Chondrocyte (in vitro differentiated cells): ENCODE data around the gene SLC6A11. TPM values are rescaled to one million over a fixed set of nuclear protein-coding genes. Genes with fewer than 3 reads are reported as not detected.

Source experiments
- DNase-seq: peaks from one replicate; pipeline ENCODE4 v3.0.0; 2021; ENCODE audit warnings: mixed read lengths, low spot score
- H3K27ac Mint-ChIP-seq: one replicate; pipeline ENCODE4 v1.8.0; 2021; ENCODE audit warnings: mild to moderate bottlenecking, moderate library complexity, mixed read lengths; ENCODE audit not compliant: unreplicated experiment
- H3K27me3 Mint-ChIP-seq: 2 replicates; pipeline ENCODE4 v1.8.0; 2021; ENCODE audit warnings: low read depth, mixed read lengths
- H3K36me3 Mint-ChIP-seq: 2 replicates; pipeline ENCODE4 v1.8.0; 2021; ENCODE audit warnings: low read depth, mixed read lengths
- H3K4me1 Mint-ChIP-seq: 2 replicates; pipeline ENCODE4 v1.8.0; 2021; ENCODE audit warnings: low read depth, mild to moderate bottlenecking, mixed read lengths
- H3K4me3 Mint-ChIP-seq: one replicate; pipeline ENCODE4 v1.8.0; 2021; ENCODE audit warnings: mild to moderate bottlenecking, moderate library complexity, mixed read lengths; ENCODE audit not compliant: unreplicated experiment
- H3K9me3 Mint-ChIP-seq: 2 replicates; pipeline ENCODE4 v1.8.0; 2021; ENCODE audit warnings: low read depth, mixed read lengths
- total RNA-seq: library from RNA; stranded (reverse); gene quantifications from 3 replicates; pipeline ENCODE4 v1.2.1, GENCODE V29; 2021
- TF ChIP-seq, protein P1 (sequence below): fragments of 200-600 bp; sonication (generic); IDR thresholded peaks from 2 replicates; pipeline ENCODE4 v1.5.0; 2021; ENCODE audit warnings: antibody characterized with exemption, mild to moderate bottlenecking, moderate library complexity

SLC6A11 gene
- total RNA-seq, 1 donor from 2014 or later: not detected

DNA sequence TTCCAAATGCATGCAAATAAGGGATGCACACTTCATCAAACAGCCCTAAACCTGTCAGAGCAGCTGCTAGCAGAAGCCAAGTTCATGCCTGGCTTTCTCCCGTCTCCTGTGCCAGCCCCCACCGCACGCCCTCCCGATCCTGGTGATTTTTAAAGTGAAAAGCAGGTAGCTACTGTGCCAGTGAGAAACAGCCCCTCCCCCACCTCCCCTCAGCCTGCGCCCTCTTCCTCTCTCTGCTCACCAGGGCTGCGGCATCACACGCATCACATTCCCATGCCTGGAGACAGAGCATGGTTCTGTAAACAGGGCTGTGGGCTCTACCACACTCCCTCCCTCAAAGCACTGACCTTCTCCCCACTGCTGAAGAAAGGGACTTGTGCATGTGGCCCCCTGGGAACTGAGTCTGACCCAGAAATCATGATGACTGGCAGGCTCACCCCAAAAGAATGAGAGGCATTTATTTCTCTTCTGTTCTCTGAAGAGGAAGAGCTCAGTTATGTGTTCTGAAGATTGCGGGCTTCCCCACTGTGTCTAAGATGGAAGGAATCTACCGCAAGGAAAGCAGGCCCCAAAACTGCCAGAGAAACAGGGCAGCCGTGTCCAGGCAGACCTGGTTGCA is 162.0 kb downstream of the SLC6A11 start:
- Mint-ChIP-seq H3K9me3 (peaks cover 3% of the 10 kb centered on the region), H3K27ac (peak overlapping the region; percentile 83), H3K27me3 (peaks cover 27% of the 10 kb centered on the region), H3K4me3 (peak overlapping the region; percentile 21), H3K36me3 (peaks cover 5% of the 10 kb centered on the region), H3K4me1 (peaks cover 31% of the 10 kb centered on the region)
- DNase-seq: no peak
- TF ChIP-seq, protein P1, sequence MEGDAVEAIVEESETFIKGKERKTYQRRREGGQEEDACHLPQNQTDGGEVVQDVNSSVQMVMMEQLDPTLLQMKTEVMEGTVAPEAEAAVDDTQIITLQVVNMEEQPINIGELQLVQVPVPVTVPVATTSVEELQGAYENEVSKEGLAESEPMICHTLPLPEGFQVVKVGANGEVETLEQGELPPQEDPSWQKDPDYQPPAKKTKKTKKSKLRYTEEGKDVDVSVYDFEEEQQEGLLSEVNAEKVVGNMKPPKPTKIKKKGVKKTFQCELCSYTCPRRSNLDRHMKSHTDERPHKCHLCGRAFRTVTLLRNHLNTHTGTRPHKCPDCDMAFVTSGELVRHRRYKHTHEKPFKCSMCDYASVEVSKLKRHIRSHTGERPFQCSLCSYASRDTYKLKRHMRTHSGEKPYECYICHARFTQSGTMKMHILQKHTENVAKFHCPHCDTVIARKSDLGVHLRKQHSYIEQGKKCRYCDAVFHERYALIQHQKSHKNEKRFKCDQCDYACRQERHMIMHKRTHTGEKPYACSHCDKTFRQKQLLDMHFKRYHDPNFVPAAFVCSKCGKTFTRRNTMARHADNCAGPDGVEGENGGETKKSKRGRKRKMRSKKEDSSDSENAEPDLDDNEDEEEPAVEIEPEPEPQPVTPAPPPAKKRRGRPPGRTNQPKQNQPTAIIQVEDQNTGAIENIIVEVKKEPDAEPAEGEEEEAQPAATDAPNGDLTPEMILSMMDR: no peak

DNA sequence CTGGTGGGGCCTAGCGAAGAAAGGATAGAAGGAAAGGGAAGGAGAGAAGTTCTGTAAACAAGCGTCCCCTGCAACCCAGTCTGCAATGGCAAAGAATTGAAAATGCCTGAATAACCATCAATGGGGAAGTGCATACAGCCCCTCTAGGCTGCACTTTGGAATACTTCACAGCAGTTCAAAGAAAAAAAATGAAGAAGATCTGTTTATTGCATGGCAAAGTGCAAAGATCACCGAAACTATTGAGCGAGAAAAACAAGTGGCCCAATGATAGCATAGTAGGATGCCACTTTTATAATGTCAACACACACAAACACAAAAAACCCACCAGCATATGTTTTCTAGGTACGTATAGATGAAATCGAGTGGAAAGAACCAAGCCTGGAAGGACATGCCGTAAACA is 162.9 kb downstream of the SLC6A11 start:
- DNase-seq: no peak
- TF ChIP-seq, protein P1: no peak
- Mint-ChIP-seq H3K27ac (no peak overlapping the region), H3K4me1 (peaks cover 36% of the 10 kb centered on the region), H3K4me3 (no peak overlapping the region), H3K9me3 (peaks cover 3% of the 10 kb centered on the region), H3K27me3 (peaks cover 19% of the 10 kb centered on the region), H3K36me3 (peaks cover 5% of the 10 kb centered on the region)

DNA sequence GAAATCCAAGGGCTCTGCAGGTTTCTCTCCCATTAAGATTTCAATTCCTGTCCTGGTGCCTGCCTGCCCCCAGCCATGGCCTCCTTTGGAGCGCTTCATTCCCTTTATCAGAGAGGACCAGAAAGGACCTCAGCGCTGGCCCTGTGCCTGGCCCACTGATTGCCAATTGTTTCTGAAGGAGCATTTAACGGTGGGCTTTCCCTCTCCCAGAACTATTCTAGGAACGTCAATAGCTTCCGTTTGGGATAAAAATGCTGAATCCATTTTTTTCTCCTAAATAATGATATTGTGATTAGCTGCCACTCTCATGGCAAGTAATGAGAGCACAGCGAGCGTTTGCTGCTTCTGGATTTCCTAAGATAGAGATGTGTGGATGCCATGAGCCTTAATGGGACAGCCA is 164.3 kb downstream of the SLC6A11 start:
- TF ChIP-seq, protein P1: no peak
- DNase-seq: no peak
- peaks cover 5% of the 10 kb centered on the region for H3K36me3 Mint-ChIP-seq
- no peak overlapping the region for H3K27ac Mint-ChIP-seq
- no peak overlapping the region for H3K4me3 Mint-ChIP-seq
- peaks cover 3% of the 10 kb centered on the region for H3K9me3 Mint-ChIP-seq
- H3K27me3 Mint-ChIP-seq: peaks cover 18% of the 10 kb centered on the region
- H3K4me1 Mint-ChIP-seq: peaks cover 36% of the 10 kb centered on the region

DNA sequence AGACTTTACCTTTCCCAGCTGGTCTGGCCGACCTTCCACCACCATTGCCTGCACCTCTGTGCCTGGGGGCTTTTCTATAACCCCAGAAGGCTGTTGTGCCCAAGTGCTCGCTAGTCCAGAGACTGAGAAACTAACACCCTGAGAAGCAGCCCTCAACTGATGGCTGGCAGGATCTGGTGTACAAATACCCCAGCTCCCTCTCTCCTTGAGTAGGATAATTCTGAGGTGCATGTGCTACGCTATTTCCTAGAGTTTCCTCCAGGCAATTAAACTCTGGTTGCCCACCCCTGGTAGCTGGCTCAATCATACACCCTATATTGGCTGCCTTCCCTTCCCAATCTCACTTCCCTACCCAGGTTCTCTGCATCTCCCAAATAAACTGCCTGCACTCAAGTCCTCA is 165.0 kb downstream of the SLC6A11 start:
- no peak overlapping the region for H3K4me3 Mint-ChIP-seq
- TF ChIP-seq, protein P1: no peak
- H3K4me1 Mint-ChIP-seq: peaks cover 36% of the 10 kb centered on the region
- peaks cover 5% of the 10 kb centered on the region for H3K36me3 Mint-ChIP-seq
- H3K27ac Mint-ChIP-seq: no peak overlapping the region
- peaks cover 21% of the 10 kb centered on the region for H3K27me3 Mint-ChIP-seq
- H3K9me3 Mint-ChIP-seq: peaks cover 3% of the 10 kb centered on the region
- no peak for DNase-seq

DNA sequence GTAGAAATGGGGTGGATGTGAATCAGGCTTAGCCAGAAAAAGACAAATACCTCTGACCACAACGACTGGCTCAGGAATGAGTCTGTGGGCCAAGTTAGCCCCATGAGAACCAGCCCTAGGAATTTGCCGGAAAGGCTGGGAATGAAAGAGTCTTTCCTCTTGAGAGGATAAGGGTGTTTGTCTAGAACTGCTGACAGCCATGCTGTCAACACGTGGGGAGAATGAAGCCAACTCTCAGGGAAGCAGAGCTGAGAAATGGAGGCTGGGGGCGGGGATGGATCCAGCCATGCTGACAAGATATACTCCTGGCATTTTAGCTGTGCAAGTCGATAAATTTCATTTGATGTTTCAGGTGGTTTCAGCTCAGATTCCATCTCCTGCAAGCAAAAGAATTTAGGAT is 165.9 kb downstream of the SLC6A11 start:
- H3K4me1 Mint-ChIP-seq: peaks cover 36% of the 10 kb centered on the region
- TF ChIP-seq, protein P1: no peak
- H3K36me3 Mint-ChIP-seq: peaks cover 3% of the 10 kb centered on the region
- H3K4me3 Mint-ChIP-seq: no peak overlapping the region
- peaks cover 19% of the 10 kb centered on the region for H3K27me3 Mint-ChIP-seq
- H3K27ac Mint-ChIP-seq: peak overlapping the region; percentile 59
- H3K9me3 Mint-ChIP-seq: peaks cover 3% of the 10 kb centered on the region
- no peak for DNase-seq
